A673 (cell line): ENCODE results near the gene TAF7L.
"Not testable (repeated sequence)": the region's sequence is repeated elsewhere in the genome, so short reads cannot be mapped to it uniquely, and the experiment has no call there.

ENCODE experiments used
- CTCF ChIP-seq: fragments of 300-800, 200-600 bp; sonication (generic); conservative IDR thresholded peaks from 2 replicates; pipeline ENCODE4 v1.5.1; 2017; ENCODE audit warnings: low read depth, mild to moderate bottlenecking, antibody characterized with exemption, low read length, moderate library complexity, mixed read lengths
- EZH2 ChIP-seq: fragments of 200-600 bp; sonication (generic); IDR thresholded peaks from 2 replicates; pipeline ENCODE4 v1.6.1; 2017; ENCODE audit warnings: borderline replicate concordance, low read depth, mild to moderate bottlenecking, mixed read lengths, antibody characterized with exemption, low read length; ENCODE audit not compliant: poor library complexity, severe bottlenecking

DNA sequence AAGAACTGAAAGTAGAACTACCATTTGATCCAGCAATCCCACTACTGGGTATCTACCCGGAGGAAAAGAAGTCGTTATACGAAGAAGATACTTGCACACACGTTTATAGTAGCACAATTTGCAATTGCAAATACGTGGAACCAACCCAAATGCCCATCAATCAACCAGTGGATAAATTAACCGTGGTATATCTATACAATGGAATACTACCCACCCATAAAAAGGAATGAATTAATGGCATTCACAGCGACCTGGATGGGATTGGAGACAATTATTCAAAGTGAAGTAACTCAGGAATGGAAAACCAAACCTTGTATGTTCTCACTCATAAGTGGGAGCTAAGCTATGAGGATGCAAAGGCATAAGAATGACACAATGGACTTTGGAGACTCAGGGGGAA, 43.2 kb upstream of the TAF7L start:
- not testable (repeated sequence) for TF ChIP-seq EZH2, CTCF
